ENCODE measurements around the gene TMEM11. TPM values are rescaled to one million over a fixed set of nuclear protein-coding genes. Genes with fewer than 3 reads are reported as not detected.

The TMEM11 gene
- polyA plus RNA-seq, 3 donors = 25.7 to 68.1 (median 59.5) TPM

GRCh38 chr17:21239680-21240368, 25.9 kb upstream of the TMEM11 start:
- WGBS (ENCODE audit: insufficient coverage) = 94% methylated on average over 5 of the region's 12 CpGs
- peaks cover 0 to 4% (median 3%) of the 10 kb centered on the region in 3 donors for H3K27me3 Mint-ChIP-seq (ENCODE audit: low read depth in 3 of 3)
- H3K79me2 ChIP-seq (ENCODE audit: insufficient read depth, low read length) = no peaks in the 10 kb centered on the region
- H3K4me3 Mint-ChIP-seq = no peak overlapping the region
- no peaks in the 10 kb centered on the region for H3K9me3 ChIP-seq (replicated peaks in 1 of 2; ENCODE audit: control insufficient read depth in 1 of 2, insufficient read depth in 1 of 2, low read length in 2 of 2)
- H3K4me1 Mint-ChIP-seq = peaks cover 10% of the 10 kb centered on the region
- H3K27ac Mint-ChIP-seq = peak overlapping the region in 2 of 7 donors; percentile 20 to 63
- DNase-seq = peak in 1 of 3 donors; percentile 14
- TF ChIP-seq CTCF (IDR thresholded peaks at IDR 0.05) = peak; percentile 63
- peaks cover 48% of the 10 kb centered on the region for H4K20me1 ChIP-seq (ENCODE audit: insufficient read depth, low read length)
- H3K36me3 Mint-ChIP-seq = peaks cover 15 to 35% of the 10 kb centered on the region in 2 donors
- intact Hi-C loops (cut with micrococcal nuclease) = no loop called here
- no peaks in the 10 kb centered on the region for H3K27me3 ChIP-seq (ENCODE audit: control insufficient read depth in 2 of 2, insufficient read depth in 2 of 2, low read length in 2 of 2)
- H2AFZ ChIP-seq (ENCODE audit: insufficient read depth, low read depth, low read length, poor library complexity, severe bottlenecking) = no peak overlapping the region
- H3K9ac ChIP-seq (ENCODE audit: insufficient read depth, low read length, poor library complexity, severe bottlenecking) = no peak overlapping the region
- H3K4me1 ChIP-seq (ENCODE audit: control insufficient read depth in 1 of 2, insufficient read depth in 2 of 2, low read length in 2 of 2) = peaks cover 0 to 11% of the 10 kb centered on the region in 2 donors
- peaks cover 15 to 27% of the 10 kb centered on the region in 2 donors for H3K36me3 ChIP-seq (replicated peaks in 1 of 2; ENCODE audit: control insufficient read depth in 1 of 2, insufficient read depth in 2 of 2, low read length in 2 of 2)
- H3K9me3 Mint-ChIP-seq = peaks cover 0 to 5% (median 0%) of the 10 kb centered on the region in 7 donors
- no peak overlapping the region for H3K4me2 ChIP-seq (replicated peaks; ENCODE audit: extremely low read depth, low read length, poor library complexity, severe bottlenecking)
- no peak overlapping the region for H3K27ac ChIP-seq (ENCODE audit: low read depth in 1 of 2, low read length in 2 of 2)
- no peak overlapping the region for H3K4me3 ChIP-seq (replicated peaks in 1 of 3; ENCODE audit: low read depth in 2 of 3, low read length in 3 of 3)

GRCh38 chr17:21235921-21236320, 22.0 kb upstream of the TMEM11 start:
- Histone ChIP-seq H4K20me1 (ENCODE audit: insufficient read depth, low read length) (peaks cover 13% of the 10 kb centered on the region), H3K27ac (ENCODE audit: low read depth in 1 of 2, low read length in 2 of 2) (no peak overlapping the region), H3K4me1 (ENCODE audit: control insufficient read depth in 1 of 2, insufficient read depth in 2 of 2, low read length in 2 of 2) (peaks cover 0 to 11% of the 10 kb centered on the region in 2 donors), H3K36me3 (replicated peaks in 1 of 2; ENCODE audit: control insufficient read depth in 1 of 2, insufficient read depth in 2 of 2, low read length in 2 of 2) (no peaks in the 10 kb centered on the region), H3K27me3 (ENCODE audit: control insufficient read depth in 2 of 2, insufficient read depth in 2 of 2, low read length in 2 of 2) (no peaks in the 10 kb centered on the region), H3K9me3 (replicated peaks in 1 of 2; ENCODE audit: control insufficient read depth in 1 of 2, insufficient read depth in 1 of 2, low read length in 2 of 2) (peaks cover 14 to 18% of the 10 kb centered on the region in 2 donors), H3K4me2 (replicated peaks; ENCODE audit: extremely low read depth, low read length, poor library complexity, severe bottlenecking) (no peak overlapping the region), H3K79me2 (ENCODE audit: insufficient read depth, low read length) (no peaks in the 10 kb centered on the region), H3K4me3 (replicated peaks in 1 of 3; ENCODE audit: low read depth in 2 of 3, low read length in 3 of 3) (no peak overlapping the region), H2AFZ (ENCODE audit: insufficient read depth, low read depth, low read length, poor library complexity, severe bottlenecking) (no peak overlapping the region), H3K9ac (ENCODE audit: insufficient read depth, low read length, poor library complexity, severe bottlenecking) (no peak overlapping the region)
- no peak for DNase-seq
- Mint-ChIP-seq H3K4me3 (no peak overlapping the region), H3K36me3 (peaks cover 2 to 14% of the 10 kb centered on the region in 2 donors), H3K4me1 (peaks cover 15% of the 10 kb centered on the region), H3K9me3 (peaks cover 5 to 20% (median 15%) of the 10 kb centered on the region in 7 donors), H3K27me3 (ENCODE audit: low read depth in 3 of 3) (peaks cover 0 to 7% (median 6%) of the 10 kb centered on the region in 3 donors), H3K27ac (no peak overlapping the region)
- intact Hi-C loops (cut with micrococcal nuclease) = no loop called here
- WGBS (ENCODE audit: insufficient coverage) = 100% methylated on average over 1 of the region's 1 CpG
- no peak for TF ChIP-seq CTCF (IDR thresholded peaks at IDR 0.05)

Measured in CD14-positive monocyte (primary cell).